Ectodermal cell (in vitro differentiated cells): Measurements from ENCODE around the gene PIN1.
A peak's percentile ranks its signal among the peaks of the same experiment; 100 is the strongest.
"Not testable (repeated sequence)": the region's sequence is repeated elsewhere in the genome, so short reads cannot be mapped to it uniquely, and the experiment has no call there.

Experiments used
- H3K27ac ChIP-seq: 2 replicates; pipeline ENCODE4 v1.7.0; 2013; ENCODE audit warnings: mild to moderate bottlenecking, low read depth, low read length; ENCODE audit not compliant: insufficient read depth, poor library complexity, severe bottlenecking
- H3K27me3 ChIP-seq: 2 replicates; pipeline ENCODE4 v1.7.0; 2013; ENCODE audit warnings: mild to moderate bottlenecking, low read length; ENCODE audit not compliant: insufficient read depth, control insufficient read depth, poor library complexity, severe bottlenecking
- H3K36me3 ChIP-seq: one replicate; pipeline ENCODE4 v1.7.0; 2013; ENCODE audit warnings: low read length; ENCODE audit not compliant: control insufficient read depth, insufficient read depth
- H3K4me1 ChIP-seq: one replicate; pipeline ENCODE4 v1.7.0; 2013; ENCODE audit warnings: low read length; ENCODE audit not compliant: control insufficient read depth, insufficient read depth
- H3K4me3 ChIP-seq: 2 replicates; pipeline ENCODE4 v1.7.0; 2013; ENCODE audit warnings: low read depth, low read length, control low read depth; ENCODE audit not compliant: insufficient read depth
- H3K9me3 ChIP-seq: 2 replicates; pipeline ENCODE4 v1.7.0; 2013; ENCODE audit warnings: mild to moderate bottlenecking, low read length, moderate library complexity; ENCODE audit not compliant: control insufficient read depth
- WGBS, 2 experiments: methylation state at CpG; one replicate each; pipeline ENCODE4 v1.1.7; 2013; ENCODE audit warnings: missing lambda C conversion rate in 2 of 2; 5-methylcytosine and 5-hydroxymethylcytosine counted together

PIN1 gene

GRCh38 chr19:9836021-9836420, 903 bp downstream of the PIN1 start:
- Histone ChIP-seq H3K27ac (no peak overlapping the region), H3K27me3 (no peaks in the 10 kb centered on the region), H3K4me3 (peak overlapping the region; percentile 94), H3K36me3 (peaks cover 20% of the 10 kb centered on the region), H3K9me3 (no peaks in the 10 kb centered on the region), H3K4me1 (peaks cover 8% of the 10 kb centered on the region)
- WGBS, 2 experiments = 43 to 47% methylated on average over 5 of the region's 5 CpGs

DNA sequence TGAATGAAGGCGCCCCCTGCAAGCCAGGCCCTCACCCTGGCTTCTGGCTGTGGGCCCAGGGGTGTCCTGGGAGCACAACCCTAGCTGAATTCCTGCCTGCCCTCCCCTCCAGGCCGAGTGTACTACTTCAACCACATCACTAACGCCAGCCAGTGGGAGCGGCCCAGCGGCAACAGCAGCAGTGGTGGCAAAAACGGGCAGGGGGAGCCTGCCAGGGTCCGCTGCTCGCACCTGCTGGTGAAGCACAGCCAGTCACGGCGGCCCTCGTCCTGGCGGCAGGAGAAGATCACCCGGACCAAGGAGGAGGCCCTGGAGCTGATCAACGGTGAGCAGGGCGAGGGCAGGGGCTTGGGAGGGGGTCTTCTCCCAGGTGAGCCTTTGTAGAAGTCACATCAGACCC, 3.2 kb downstream of the PIN1 start:
- Histone ChIP-seq H3K9me3 (no peaks in the 10 kb centered on the region), H3K4me3 (no peak overlapping the region), H3K36me3 (peaks cover 29% of the 10 kb centered on the region), H3K27ac (no peak overlapping the region), H3K27me3 (no peaks in the 10 kb centered on the region), H3K4me1 (peaks cover 8% of the 10 kb centered on the region)
- 95 to 97% methylated on average over 15 of the region's 15 CpGs for WGBS, 2 experiments

GRCh38 chr19:9839415-9839814, 4.3 kb downstream of the PIN1 start:
- Histone ChIP-seq H3K4me3 (no peak overlapping the region), H3K9me3 (no peaks in the 10 kb centered on the region), H3K36me3 (peaks cover 33% of the 10 kb centered on the region), H3K27ac (no peak overlapping the region), H3K27me3 (no peaks in the 10 kb centered on the region), H3K4me1 (peaks cover 8% of the 10 kb centered on the region)
- 92 to 98% methylated on average over 1 of the region's 1 CpG for WGBS, 2 experiments

- Histone ChIP-seq H3K4me3 (no peak overlapping the region), H3K4me1 (no peaks in the 10 kb centered on the region), H3K36me3 (peaks cover 36% of the 10 kb centered on the region), H3K27ac (no peak overlapping the region), H3K9me3 (no peaks in the 10 kb centered on the region), H3K27me3 (no peaks in the 10 kb centered on the region)
- WGBS, 2 experiments = 96% methylated on average over 9 of the region's 9 CpGs
These were observed 7.9 kb downstream of the PIN1 start for GRCh38 chr19:9842834-9843625.

DNA sequence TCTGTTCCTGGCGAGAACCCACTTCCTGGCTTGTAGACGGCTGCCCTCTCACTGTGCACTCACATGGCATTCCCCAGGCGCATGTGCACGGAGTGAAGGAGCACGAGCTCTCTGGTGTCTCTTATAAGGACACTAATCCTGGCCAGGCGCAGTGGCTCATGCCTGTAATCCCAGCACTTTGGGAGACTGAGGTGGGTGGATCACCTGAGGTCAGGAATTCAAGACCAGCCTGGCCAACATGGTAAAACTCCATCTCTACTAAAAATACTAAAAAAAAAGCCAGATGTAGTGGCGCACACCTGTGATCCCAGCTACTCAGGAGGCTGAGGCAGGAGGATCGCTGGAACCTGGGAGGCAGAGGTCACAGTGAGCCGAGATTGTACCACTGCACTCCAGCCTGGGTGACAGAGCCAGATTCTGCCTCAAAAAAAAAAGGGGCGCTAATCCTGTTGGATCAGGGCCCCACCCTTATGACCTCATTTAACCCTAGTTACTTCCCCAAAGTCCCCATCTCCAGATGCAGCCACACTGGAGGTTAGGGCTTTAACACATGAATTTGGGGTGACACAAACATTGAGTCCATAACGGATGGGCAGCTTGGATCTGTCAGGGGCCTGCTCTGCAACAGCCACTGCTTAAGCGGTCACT, 8.6 kb downstream of the PIN1 start:
- H3K4me3 ChIP-seq, H3K9me3 ChIP-seq, H3K27ac ChIP-seq, H3K4me1 ChIP-seq, H3K27me3 ChIP-seq: not testable (repeated sequence)
- H3K36me3 ChIP-seq = peaks cover 29% of the 10 kb centered on the region
- WGBS, 2 experiments = 93 to 95% methylated on average over 12 of the region's 12 CpGs

DNA sequence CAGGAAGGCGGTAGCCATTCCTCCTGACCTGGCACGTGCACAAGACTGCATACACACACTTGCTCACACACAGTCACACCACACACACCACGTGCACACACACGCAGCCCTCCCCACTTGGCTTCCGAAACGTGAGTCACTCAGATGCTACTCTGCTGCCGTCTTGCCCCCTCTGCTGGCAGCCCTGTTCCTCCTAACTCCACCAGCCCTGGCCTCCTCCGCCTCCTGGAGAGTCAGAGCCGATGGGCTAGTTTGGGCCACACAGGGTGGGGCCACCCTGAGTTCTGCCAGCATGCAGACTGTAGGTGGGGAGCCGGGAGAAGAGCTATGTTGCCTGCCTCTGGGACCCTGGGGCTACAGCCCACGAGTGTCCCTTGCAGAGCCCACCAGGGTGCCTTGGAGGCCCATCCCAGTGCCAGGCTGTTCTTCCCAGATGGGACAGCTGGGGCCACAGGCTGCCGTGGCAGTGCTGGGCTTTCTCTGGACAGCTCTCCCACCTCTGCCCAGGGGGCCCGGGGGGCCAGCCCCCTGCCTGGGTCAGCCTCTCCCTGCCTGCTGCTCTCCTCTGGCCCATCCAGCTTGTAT, 12.1 kb downstream of the PIN1 start:
- H3K4me1 ChIP-seq = peaks cover 12% of the 10 kb centered on the region
- H3K27ac ChIP-seq = no peak overlapping the region
- 57 to 59% methylated on average over 13 of the region's 13 CpGs for WGBS, 2 experiments
- H3K36me3 ChIP-seq = peaks cover 12% of the 10 kb centered on the region
- H3K9me3 ChIP-seq = no peaks in the 10 kb centered on the region
- no peak overlapping the region for H3K4me3 ChIP-seq
- no peaks in the 10 kb centered on the region for H3K27me3 ChIP-seq

- Histone ChIP-seq H3K4me1 (peaks cover 12% of the 10 kb centered on the region), H3K36me3 (peaks cover 7% of the 10 kb centered on the region), H3K27me3 (no peaks in the 10 kb centered on the region), H3K4me3 (no peak overlapping the region), H3K27ac (no peak overlapping the region), H3K9me3 (no peaks in the 10 kb centered on the region)
- 61 to 65% methylated on average over 4 of the region's 4 CpGs for whole genome bisulfite sequencing, 2 experiments
These were observed 12.9 kb downstream of the PIN1 start for GRCh38 chr19:9848060-9848459.

- 90 to 92% methylated on average over 23 of the region's 23 CpGs for WGBS, 2 experiments
- H3K9me3 ChIP-seq = no peaks in the 10 kb centered on the region
- H3K4me1 ChIP-seq = peaks cover 12% of the 10 kb centered on the region
- no peak overlapping the region for H3K27ac ChIP-seq
- no peaks in the 10 kb centered on the region for H3K27me3 ChIP-seq
- peaks cover 7% of the 10 kb centered on the region for H3K36me3 ChIP-seq
- H3K4me3 ChIP-seq = no peak overlapping the region
These were observed 13.6 kb downstream of the PIN1 start for GRCh38 chr19:9848762-9849161.

GRCh38 chr19:9849791-9850190, 14.7 kb downstream of the PIN1 start:
- Histone ChIP-seq H3K36me3 (no peaks in the 10 kb centered on the region), H3K27me3 (no peaks in the 10 kb centered on the region), H3K27ac (no peak overlapping the region), H3K4me1 (peaks cover 12% of the 10 kb centered on the region), H3K4me3 (no peak overlapping the region), H3K9me3 (no peaks in the 10 kb centered on the region)
- WGBS, 2 experiments = 87 to 91% methylated on average over 7 of the region's 7 CpGs

GRCh38 chr19:9850235-9850959, 15.3 kb downstream of the PIN1 start:
- H3K27me3 ChIP-seq = no peaks in the 10 kb centered on the region
- no peak overlapping the region for H3K4me3 ChIP-seq
- no peaks in the 10 kb centered on the region for H3K9me3 ChIP-seq
- WGBS, 2 experiments = 87 to 90% methylated on average over 19 of the region's 19 CpGs
- H3K36me3 ChIP-seq = no peaks in the 10 kb centered on the region
- H3K27ac ChIP-seq = no peak overlapping the region
- peaks cover 12% of the 10 kb centered on the region for H3K4me1 ChIP-seq
